PC-3 (cell line): ENCODE data around the gene GRXCR1.

Experiments
- EZH2phosphoT487 ChIP-seq: fragments of 300-600 bp; sonication (generic); IDR thresholded peaks from 2 replicates; pipeline ENCODE4 v1.6.1; 2018; ENCODE audit warnings: mild to moderate bottlenecking, antibody characterized with exemption, low read length, borderline replicate concordance
- TF ChIP-seq, protein P1 (sequence below): fragments of 300-600 bp; sonication (generic); conservative IDR thresholded peaks from 2 replicates; pipeline ENCODE4 v1.5.1; 2017; ENCODE audit warnings: antibody characterized with exemption, low read depth, mild to moderate bottlenecking, low read length

GRCh38 chr4:42878863-42879262 is 13.7 kb upstream of the GRXCR1 start:
- TF ChIP-seq, protein P1, sequence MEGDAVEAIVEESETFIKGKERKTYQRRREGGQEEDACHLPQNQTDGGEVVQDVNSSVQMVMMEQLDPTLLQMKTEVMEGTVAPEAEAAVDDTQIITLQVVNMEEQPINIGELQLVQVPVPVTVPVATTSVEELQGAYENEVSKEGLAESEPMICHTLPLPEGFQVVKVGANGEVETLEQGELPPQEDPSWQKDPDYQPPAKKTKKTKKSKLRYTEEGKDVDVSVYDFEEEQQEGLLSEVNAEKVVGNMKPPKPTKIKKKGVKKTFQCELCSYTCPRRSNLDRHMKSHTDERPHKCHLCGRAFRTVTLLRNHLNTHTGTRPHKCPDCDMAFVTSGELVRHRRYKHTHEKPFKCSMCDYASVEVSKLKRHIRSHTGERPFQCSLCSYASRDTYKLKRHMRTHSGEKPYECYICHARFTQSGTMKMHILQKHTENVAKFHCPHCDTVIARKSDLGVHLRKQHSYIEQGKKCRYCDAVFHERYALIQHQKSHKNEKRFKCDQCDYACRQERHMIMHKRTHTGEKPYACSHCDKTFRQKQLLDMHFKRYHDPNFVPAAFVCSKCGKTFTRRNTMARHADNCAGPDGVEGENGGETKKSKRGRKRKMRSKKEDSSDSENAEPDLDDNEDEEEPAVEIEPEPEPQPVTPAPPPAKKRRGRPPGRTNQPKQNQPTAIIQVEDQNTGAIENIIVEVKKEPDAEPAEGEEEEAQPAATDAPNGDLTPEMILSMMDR = no peak
- TF ChIP-seq EZH2phosphoT487 = no peak
